A549 (cell line): ENCODE measurements around the gene PDCD4.

ENCODE experiments used
- EP300 ChIP-seq, 2 experiments: fragments of >200 bp; sonication (Bioruptor Twin); formaldehyde crosslinking; IDR thresholded peaks; 2 replicates in 1 of 2; 3 replicates in 1 of 2; pipeline ENCODE4 v1.6.1; 2016 to 2017
- NPAS2 ChIP-seq: fragments of 250-450 bp; sonication (Bioruptor Pico); IDR thresholded peaks from 2 replicates; pipeline ENCODE4 v1.8.0; 2022; ENCODE audit warnings: mild to moderate bottlenecking, moderate library complexity, borderline replicate concordance
- POLR2A ChIP-seq: IDR thresholded peaks from 2 replicates; pipeline ENCODE4 v1.6.1; 2012; ENCODE audit warnings: mild to moderate bottlenecking, low read length
- RAD21 ChIP-seq, 2 experiments: fragments of >200 bp in 1 of 2; sonication (Bioruptor Twin) in 1 of 2; formaldehyde crosslinking in 1 of 2; IDR thresholded peaks in 1 of 2; conservative IDR thresholded peaks in 1 of 2; 2 replicates in 1 of 2; 3 replicates in 1 of 2; pipeline ENCODE4 v1.6.1; 2012 to 2018; ENCODE audit warnings: inconsistent platforms in 1 of 2
- REST ChIP-seq: fragments of 200-600 bp; sonication (generic); IDR thresholded peaks from 2 replicates; pipeline ENCODE4 v1.6.1; 2016; ENCODE audit warnings: antibody characterized with exemption, mild to moderate bottlenecking, moderate library complexity
- TF ChIP-seq, protein P1 (sequence below): fragments of >200 bp; sonication (Bioruptor Twin); formaldehyde crosslinking; IDR thresholded peaks from 3 replicates; pipeline ENCODE4 v1.5.1; 2016
- TF ChIP-seq, protein P2 (sequence below): fragments of 250-450 bp; sonication (Bioruptor Pico); IDR thresholded peaks from 2 replicates; pipeline ENCODE4 v1.5.0; 2021; ENCODE audit warnings: mild to moderate bottlenecking, moderate library complexity, borderline replicate concordance

GRCh38 chr10:110872145-110872983 is 636 bp downstream of the PDCD4 start:
- TF ChIP-seq POLR2A, result 0 out of 2 replicates have a peak, but pooled peaks have one; percentile 18
- TF ChIP-seq, protein P1, sequence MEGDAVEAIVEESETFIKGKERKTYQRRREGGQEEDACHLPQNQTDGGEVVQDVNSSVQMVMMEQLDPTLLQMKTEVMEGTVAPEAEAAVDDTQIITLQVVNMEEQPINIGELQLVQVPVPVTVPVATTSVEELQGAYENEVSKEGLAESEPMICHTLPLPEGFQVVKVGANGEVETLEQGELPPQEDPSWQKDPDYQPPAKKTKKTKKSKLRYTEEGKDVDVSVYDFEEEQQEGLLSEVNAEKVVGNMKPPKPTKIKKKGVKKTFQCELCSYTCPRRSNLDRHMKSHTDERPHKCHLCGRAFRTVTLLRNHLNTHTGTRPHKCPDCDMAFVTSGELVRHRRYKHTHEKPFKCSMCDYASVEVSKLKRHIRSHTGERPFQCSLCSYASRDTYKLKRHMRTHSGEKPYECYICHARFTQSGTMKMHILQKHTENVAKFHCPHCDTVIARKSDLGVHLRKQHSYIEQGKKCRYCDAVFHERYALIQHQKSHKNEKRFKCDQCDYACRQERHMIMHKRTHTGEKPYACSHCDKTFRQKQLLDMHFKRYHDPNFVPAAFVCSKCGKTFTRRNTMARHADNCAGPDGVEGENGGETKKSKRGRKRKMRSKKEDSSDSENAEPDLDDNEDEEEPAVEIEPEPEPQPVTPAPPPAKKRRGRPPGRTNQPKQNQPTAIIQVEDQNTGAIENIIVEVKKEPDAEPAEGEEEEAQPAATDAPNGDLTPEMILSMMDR, result peak; percentile 15; the same call in 1 of the 3 replicates
- TF ChIP-seq RAD21 (conservative IDR thresholded peaks at IDR 0.05 in 1 of 2, IDR thresholded peaks at IDR 0.05 in 1 of 2), result 0 out of 5 replicates have a peak, but pooled peaks of 1 of the 2 experiments have one; percentile 23
- peak in 1 of 2 experiments; percentile 20; a peak in 1 of 5 replicates for TF ChIP-seq EP300 (IDR thresholded peaks at IDR 0.05)
- TF ChIP-seq, protein P2, sequence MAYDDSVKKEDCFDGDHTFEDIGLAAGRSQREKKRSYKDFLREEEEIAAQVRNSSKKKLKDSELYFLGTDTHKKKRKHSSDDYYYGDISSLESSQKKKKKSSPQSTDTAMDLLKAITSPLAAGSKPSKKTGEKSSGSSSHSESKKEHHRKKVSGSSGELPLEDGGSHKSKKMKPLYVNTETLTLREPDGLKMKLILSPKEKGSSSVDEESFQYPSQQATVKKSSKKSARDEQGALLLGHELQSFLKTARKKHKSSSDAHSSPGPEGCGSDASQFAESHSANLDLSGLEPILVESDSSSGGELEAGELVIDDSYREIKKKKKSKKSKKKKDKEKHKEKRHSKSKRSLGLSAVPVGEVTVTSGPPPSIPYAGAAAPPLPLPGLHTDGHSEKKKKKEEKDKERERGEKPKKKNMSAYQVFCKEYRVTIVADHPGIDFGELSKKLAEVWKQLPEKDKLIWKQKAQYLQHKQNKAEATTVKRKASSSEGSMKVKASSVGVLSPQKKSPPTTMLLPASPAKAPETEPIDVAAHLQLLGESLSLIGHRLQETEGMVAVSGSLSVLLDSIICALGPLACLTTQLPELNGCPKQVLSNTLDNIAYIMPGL (CRISPR knock-in tag), result peak; percentile 67; the same call in 1 of the 2 replicates
- TF ChIP-seq NPAS2, result no peak
- no peak for TF ChIP-seq REST
